ENCODE measurements around the gene IFNL4.

Gene IFNL4

DNA sequence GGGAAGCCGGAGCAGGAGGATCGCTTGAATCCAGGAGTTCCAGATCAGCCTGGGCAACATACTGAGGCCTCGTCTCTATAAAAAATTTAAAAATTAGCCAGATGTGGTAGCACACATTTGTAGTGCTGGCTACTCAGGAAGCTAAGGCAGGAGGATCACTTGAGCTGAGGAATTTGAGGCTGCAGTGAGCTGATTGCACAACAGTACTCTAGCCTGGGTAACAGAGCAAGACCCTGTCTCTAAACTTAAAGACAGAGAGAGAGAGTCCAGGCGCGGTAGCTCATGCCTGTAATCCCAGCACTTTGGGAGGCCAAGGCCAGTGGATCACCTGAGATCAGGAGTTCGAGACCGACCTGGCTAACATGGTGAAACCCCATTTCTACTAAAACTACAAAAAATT lies 8.2 kb downstream of the IFNL4 start:
- no peaks in the 10 kb centered on the region for H3K27me3 ChIP-seq (ENCODE audit: insufficient read depth, low read length, poor library complexity)
- H3K36me3 ChIP-seq (ENCODE audit: control insufficient read depth, insufficient read depth, low read length) = no peaks in the 10 kb centered on the region
- H3K23ac ChIP-seq (ENCODE audit: low read length) = no peak overlapping the region
- no peak overlapping the region for H3K27ac ChIP-seq (ENCODE audit: low read depth, low read length)
- no peak overlapping the region for H2BK5ac ChIP-seq (ENCODE audit: low read length)
- no peak overlapping the region for H4K5ac ChIP-seq (ENCODE audit: low read length)
- WGBS (ENCODE audit: extremely low coverage, insufficient coverage, low lambda C conversion rate) = no CpG with 5 or more reads among the region's 7 CpGs
- no peak for DNase-seq
- H3K79me1 ChIP-seq (ENCODE audit: low read length) = no peaks in the 10 kb centered on the region
- H3K18ac ChIP-seq (ENCODE audit: low read length) = no peak overlapping the region
- no peak overlapping the region for H4K8ac ChIP-seq (ENCODE audit: low read depth, low read length)
- no peak overlapping the region for H3K9ac ChIP-seq (ENCODE audit: low read length)
- H3K4me2 ChIP-seq (ENCODE audit: low read length) = no peak overlapping the region
- H2BK15ac ChIP-seq (replicated peaks; ENCODE audit: low read depth) = no peak overlapping the region
- H3K79me2 ChIP-seq (ENCODE audit: control insufficient read depth, insufficient read depth, low read length) = no peaks in the 10 kb centered on the region
- no peak overlapping the region for H3K4ac ChIP-seq (ENCODE audit: low read depth, low read length)
- no peak overlapping the region for H2BK120ac ChIP-seq (ENCODE audit: low read depth, low read length)
- no peak overlapping the region for H2AK5ac ChIP-seq (ENCODE audit: low read length)
- H3K56ac ChIP-seq (ENCODE audit: low read length) = no peak overlapping the region
- H3K4me1 ChIP-seq (ENCODE audit: control insufficient read depth, low read depth, low read length) = no peaks in the 10 kb centered on the region
- H3K4me3 ChIP-seq (ENCODE audit: low read length) = no peak overlapping the region

DNA sequence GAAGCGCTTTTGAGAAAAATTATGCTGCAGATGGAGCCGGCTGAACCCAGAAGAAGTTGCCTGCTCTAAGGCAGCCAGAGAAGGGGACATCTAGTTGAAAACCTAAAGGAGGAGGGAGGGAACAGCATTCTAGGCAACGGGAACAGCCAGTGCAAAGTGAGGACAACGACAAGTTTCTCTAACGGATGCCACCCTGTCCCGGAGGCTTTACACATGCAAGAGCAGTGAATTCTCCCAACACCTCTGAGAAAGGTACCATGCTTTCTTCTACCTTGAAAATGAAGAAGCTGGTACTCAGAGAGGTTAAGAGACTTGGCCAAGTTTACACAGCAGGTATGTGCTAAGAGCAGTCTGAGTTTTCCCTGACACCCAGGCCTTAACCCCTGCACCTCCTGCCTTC lies 9.7 kb downstream of the IFNL4 start:
- Histone ChIP-seq H3K18ac (ENCODE audit: low read length) (no peak overlapping the region), H3K56ac (ENCODE audit: low read length) (no peak overlapping the region), H4K8ac (ENCODE audit: low read depth, low read length) (no peak overlapping the region), H3K79me1 (ENCODE audit: low read length) (no peaks in the 10 kb centered on the region), H2BK15ac (replicated peaks; ENCODE audit: low read depth) (no peak overlapping the region), H2BK5ac (ENCODE audit: low read length) (no peak overlapping the region), H3K36me3 (ENCODE audit: control insufficient read depth, insufficient read depth, low read length) (no peaks in the 10 kb centered on the region), H3K27ac (ENCODE audit: low read depth, low read length) (no peak overlapping the region), H3K27me3 (ENCODE audit: insufficient read depth, low read length, poor library complexity) (no peaks in the 10 kb centered on the region), H3K4ac (ENCODE audit: low read depth, low read length) (no peak overlapping the region), H3K79me2 (ENCODE audit: control insufficient read depth, insufficient read depth, low read length) (no peaks in the 10 kb centered on the region), H3K4me2 (ENCODE audit: low read length) (no peak overlapping the region), H4K5ac (ENCODE audit: low read length) (no peak overlapping the region), H2BK120ac (ENCODE audit: low read depth, low read length) (no peak overlapping the region), H3K4me3 (ENCODE audit: low read length) (no peak overlapping the region), H3K9ac (ENCODE audit: low read length) (no peak overlapping the region), H3K4me1 (ENCODE audit: control insufficient read depth, low read depth, low read length) (no peaks in the 10 kb centered on the region), H2AK5ac (ENCODE audit: low read length) (no peak overlapping the region), H3K23ac (ENCODE audit: low read length) (no peak overlapping the region)
- DNase-seq = no peak
- WGBS (ENCODE audit: extremely low coverage, insufficient coverage, low lambda C conversion rate) = no CpG with 5 or more reads among the region's 6 CpGs

DNA sequence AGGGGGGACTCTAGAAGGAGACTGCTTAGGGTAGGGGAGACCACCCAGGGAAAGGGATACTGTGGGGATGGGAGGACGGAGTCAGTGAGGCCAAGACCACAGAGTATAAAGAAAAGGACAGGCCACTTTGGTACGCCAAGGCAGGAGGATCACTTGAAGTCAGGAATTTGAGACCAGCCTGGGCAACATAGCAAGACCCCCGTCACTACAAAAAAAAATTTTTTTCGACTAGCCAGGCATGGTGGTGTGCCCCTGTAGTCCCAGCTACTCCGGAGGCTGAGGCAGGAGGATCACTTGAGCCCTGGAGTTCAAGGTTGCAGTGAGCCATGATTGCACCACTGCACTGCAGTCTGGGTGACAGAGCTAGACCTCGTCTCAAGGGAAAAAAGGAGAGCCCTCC lies 10.4 kb downstream of the IFNL4 start:
- Histone ChIP-seq H2BK15ac (replicated peaks; ENCODE audit: low read depth) (no peak overlapping the region), H3K4ac (ENCODE audit: low read depth, low read length) (no peak overlapping the region)
- WGBS (ENCODE audit: extremely low coverage, insufficient coverage, low lambda C conversion rate) = no CpG with 5 or more reads among the region's 6 CpGs

DNA sequence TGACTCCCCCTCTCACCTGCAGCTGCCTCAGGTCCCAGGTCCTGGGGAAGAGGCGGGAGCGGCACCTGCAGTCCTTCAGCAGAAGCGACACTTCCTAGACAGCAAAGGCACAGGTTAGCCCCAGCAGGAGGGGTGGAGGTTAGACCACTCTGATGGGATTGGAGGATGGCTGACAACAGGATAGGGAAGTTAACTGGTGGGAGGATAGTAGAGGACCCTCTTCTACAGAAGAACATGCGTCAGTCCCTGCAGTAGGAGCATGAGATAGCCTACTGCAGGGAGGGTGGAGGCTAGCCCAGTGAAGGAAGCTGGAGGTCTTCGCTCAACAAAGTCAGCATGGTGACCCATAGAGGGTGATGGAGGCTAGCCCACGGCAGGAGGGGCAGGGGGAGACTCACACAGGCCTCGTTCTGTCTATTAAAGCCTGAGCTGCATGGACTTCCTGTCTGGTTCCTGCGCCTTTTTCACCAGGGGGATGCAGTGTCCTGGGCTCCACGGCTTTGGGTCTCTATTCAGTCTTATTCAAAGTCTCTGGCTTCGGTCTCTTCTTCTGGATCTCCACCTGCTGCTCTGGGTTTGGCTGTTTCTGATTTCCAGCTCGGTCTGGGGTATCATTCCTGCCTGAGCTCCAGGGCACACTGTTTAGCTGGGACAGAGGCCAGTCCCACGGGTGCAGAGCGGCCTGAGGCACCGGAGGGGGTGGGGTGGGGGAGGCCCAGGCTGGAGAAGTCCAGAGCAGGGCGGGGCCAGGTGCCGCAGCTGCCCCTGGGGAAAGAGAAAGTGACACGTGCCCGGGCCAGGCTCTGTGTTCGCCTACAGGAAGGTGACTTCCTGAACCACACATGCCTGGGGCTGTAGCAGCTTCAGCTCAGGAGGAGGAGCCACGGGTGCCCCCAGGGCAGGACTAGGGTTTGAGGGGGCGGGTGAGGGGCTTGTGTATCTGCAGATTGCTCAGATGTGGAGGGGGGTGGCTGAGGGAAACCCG lies 11.2 kb downstream of the IFNL4 start:
- Histone ChIP-seq H3K4ac (ENCODE audit: low read depth, low read length) (no peak overlapping the region), H2BK15ac (replicated peaks; ENCODE audit: low read depth) (no peak overlapping the region), H3K27ac (ENCODE audit: low read depth, low read length) (no peak overlapping the region), H3K9ac (ENCODE audit: low read length) (no peak overlapping the region), H4K8ac (ENCODE audit: low read depth, low read length) (no peak overlapping the region), H2AK5ac (ENCODE audit: low read length) (no peak overlapping the region), H3K79me2 (ENCODE audit: control insufficient read depth, insufficient read depth, low read length) (no peaks in the 10 kb centered on the region), H3K23ac (ENCODE audit: low read length) (no peak overlapping the region), H3K56ac (ENCODE audit: low read length) (no peak overlapping the region), H3K4me1 (ENCODE audit: control insufficient read depth, low read depth, low read length) (no peaks in the 10 kb centered on the region), H3K4me2 (ENCODE audit: low read length) (no peak overlapping the region), H3K79me1 (ENCODE audit: low read length) (no peaks in the 10 kb centered on the region), H4K5ac (ENCODE audit: low read length) (no peak overlapping the region), H3K18ac (ENCODE audit: low read length) (no peak overlapping the region), H2BK120ac (ENCODE audit: low read depth, low read length) (no peak overlapping the region), H2BK5ac (ENCODE audit: low read length) (no peak overlapping the region), H3K4me3 (ENCODE audit: low read length) (no peak overlapping the region), H3K27me3 (ENCODE audit: insufficient read depth, low read length, poor library complexity) (no peaks in the 10 kb centered on the region), H3K36me3 (ENCODE audit: control insufficient read depth, insufficient read depth, low read length) (no peaks in the 10 kb centered on the region)
- DNase-seq = peak; percentile 41
- WGBS (ENCODE audit: extremely low coverage, insufficient coverage, low lambda C conversion rate) = no CpG with 5 or more reads among the region's 22 CpGs

More for the DNA sequence above, 10.4 kb downstream of the IFNL4 start:
- H3K27ac ChIP-seq (ENCODE audit: low read depth, low read length) = no peak overlapping the region
- H3K9ac ChIP-seq (ENCODE audit: low read length) = no peak overlapping the region
- no peak overlapping the region for H3K23ac ChIP-seq (ENCODE audit: low read length)
- H2AK5ac ChIP-seq (ENCODE audit: low read length) = no peak overlapping the region
- no peak overlapping the region for H3K56ac ChIP-seq (ENCODE audit: low read length)
- H3K36me3 ChIP-seq (ENCODE audit: control insufficient read depth, insufficient read depth, low read length) = no peaks in the 10 kb centered on the region
- H2BK120ac ChIP-seq (ENCODE audit: low read depth, low read length) = no peak overlapping the region
- no peak overlapping the region for H4K5ac ChIP-seq (ENCODE audit: low read length)
- H3K18ac ChIP-seq (ENCODE audit: low read length) = no peak overlapping the region
- no peaks in the 10 kb centered on the region for H3K79me2 ChIP-seq (ENCODE audit: control insufficient read depth, insufficient read depth, low read length)
- H3K4me1 ChIP-seq (ENCODE audit: control insufficient read depth, low read depth, low read length) = no peaks in the 10 kb centered on the region
- no peaks in the 10 kb centered on the region for H3K27me3 ChIP-seq (ENCODE audit: insufficient read depth, low read length, poor library complexity)
- H3K79me1 ChIP-seq (ENCODE audit: low read length) = no peaks in the 10 kb centered on the region
- no peak overlapping the region for H4K8ac ChIP-seq (ENCODE audit: low read depth, low read length)
- no peak overlapping the region for H3K4me3 ChIP-seq (ENCODE audit: low read length)
- DNase-seq = no peak
- no peak overlapping the region for H2BK5ac ChIP-seq (ENCODE audit: low read length)
- H3K4me2 ChIP-seq (ENCODE audit: low read length) = no peak overlapping the region

DNA sequence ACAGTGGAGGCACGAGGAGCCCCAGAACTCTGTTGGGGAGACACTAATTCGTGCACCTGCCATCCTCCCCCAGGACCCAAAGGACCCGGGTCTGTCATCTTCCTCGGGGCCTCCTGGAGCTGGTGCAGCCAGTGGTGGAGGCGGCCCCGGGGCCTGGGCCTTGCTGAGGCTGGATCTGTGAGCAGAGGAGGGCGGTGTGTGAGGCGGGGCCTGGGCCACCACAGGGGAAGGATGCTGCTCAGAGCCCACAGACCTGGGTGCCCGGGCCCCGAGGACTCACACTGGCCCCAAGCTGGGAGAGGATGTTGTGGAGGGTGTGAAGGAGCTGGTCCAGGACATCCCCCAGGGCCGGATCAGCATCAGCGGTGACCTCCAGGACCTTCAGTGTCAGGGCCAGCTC lies 12.1 kb downstream of the IFNL4 start:
- Histone ChIP-seq H3K4me2 (ENCODE audit: low read length) (no peak overlapping the region), H3K79me2 (ENCODE audit: control insufficient read depth, insufficient read depth, low read length) (no peaks in the 10 kb centered on the region), H3K23ac (ENCODE audit: low read length) (no peak overlapping the region), H4K8ac (ENCODE audit: low read depth, low read length) (no peak overlapping the region), H3K56ac (ENCODE audit: low read length) (no peak overlapping the region), H3K36me3 (ENCODE audit: control insufficient read depth, insufficient read depth, low read length) (no peaks in the 10 kb centered on the region), H3K9ac (ENCODE audit: low read length) (no peak overlapping the region), H3K4me3 (ENCODE audit: low read length) (no peak overlapping the region), H2BK15ac (replicated peaks; ENCODE audit: low read depth) (no peak overlapping the region), H3K4me1 (ENCODE audit: control insufficient read depth, low read depth, low read length) (no peaks in the 10 kb centered on the region), H3K27me3 (ENCODE audit: insufficient read depth, low read length, poor library complexity) (no peaks in the 10 kb centered on the region), H2BK5ac (ENCODE audit: low read length) (no peak overlapping the region), H3K79me1 (ENCODE audit: low read length) (no peaks in the 10 kb centered on the region), H4K5ac (ENCODE audit: low read length) (no peak overlapping the region), H3K4ac (ENCODE audit: low read depth, low read length) (no peak overlapping the region), H3K27ac (ENCODE audit: low read depth, low read length) (no peak overlapping the region), H3K18ac (ENCODE audit: low read length) (no peak overlapping the region), H2BK120ac (ENCODE audit: low read depth, low read length) (no peak overlapping the region), H2AK5ac (ENCODE audit: low read length) (no peak overlapping the region)
- no CpG with 5 or more reads among the region's 12 CpGs for WGBS (ENCODE audit: extremely low coverage, insufficient coverage, low lambda C conversion rate)
- no peak for DNase-seq
